GM18873 (cell line): ENCODE results near the gene RPL7L1.
A peak's percentile ranks its signal among the peaks of the same experiment; 100 is the strongest.
"Not testable (repeated sequence)": the region's sequence is repeated elsewhere in the genome, so short reads cannot be mapped to it uniquely, and the experiment has no call there.

Experiments
- ATAC-seq: cut with Tn5 transposase; IDR thresholded peaks from one replicate; pipeline ENCODE4 v1.9.1; 2021; ENCODE audit warnings: mild to moderate bottlenecking, moderate library complexity, moderate number of reproducible peaks; ENCODE audit not compliant: unreplicated experiment, low FRiP score

Gene RPL7L1

GRCh38 chr6:42879372-42880239 lies at the start of gene RPL7L1:
TSS of gene RPL7L1 (plus strand) at chr6:42879616. CDS start at chr6:42879911, 295 bp downstream.
- ATAC-seq = peak; percentile 66

GRCh38 chr6:42831237-42831636 lies 48.2 kb upstream of the RPL7L1 start:
- ATAC-seq = no peak

GRCh38 chr6:42834056-42834455 lies 45.4 kb upstream of the RPL7L1 start:
- ATAC-seq = no peak

- ATAC-seq = no peak
These were observed 37.4 kb upstream of the RPL7L1 start for GRCh38 chr6:42841844-42842584.

GRCh38 chr6:42845327-42845694 lies 34.1 kb upstream of the RPL7L1 start:
- no peak for ATAC-seq

- ATAC-seq = no peak
These were observed 32.9 kb upstream of the RPL7L1 start for GRCh38 chr6:42846505-42846904.

- no peak for ATAC-seq
These were observed 30.7 kb upstream of the RPL7L1 start for GRCh38 chr6:42848700-42849099.

- ATAC-seq = no peak
These were observed 27.8 kb upstream of the RPL7L1 start for GRCh38 chr6:42851599-42851998.

- ATAC-seq = no peak
These were observed 19.4 kb upstream of the RPL7L1 start for GRCh38 chr6:42860036-42860435.

- no peak for ATAC-seq
These were observed 18.9 kb upstream of the RPL7L1 start for GRCh38 chr6:42860481-42860880.

- ATAC-seq = no peak
These were observed 14.8 kb upstream of the RPL7L1 start for GRCh38 chr6:42864602-42865001.

- no peak for ATAC-seq
These were observed 9.1 kb upstream of the RPL7L1 start for GRCh38 chr6:42870145-42870936.

GRCh38 chr6:42871711-42872110 lies 7.7 kb upstream of the RPL7L1 start:
- no peak for ATAC-seq

GRCh38 chr6:42873313-42873712 lies 6.1 kb upstream of the RPL7L1 start:
- ATAC-seq = no peak

- ATAC-seq = no peak
These were observed 1.7 kb upstream of the RPL7L1 start for GRCh38 chr6:42877695-42878094.

GRCh38 chr6:42880240-42880817 lies 913 bp downstream of the RPL7L1 start:
- not testable (repeated sequence) for ATAC-seq

- ATAC-seq = not testable (repeated sequence)
These were observed 1.5 kb downstream of the RPL7L1 start for GRCh38 chr6:42880871-42881270.

- no peak for ATAC-seq
These were observed 6.3 kb downstream of the RPL7L1 start for GRCh38 chr6:42885702-42886101.

GRCh38 chr6:42888201-42888600 lies 8.8 kb downstream of the RPL7L1 start:
- not testable (repeated sequence) for ATAC-seq

GRCh38 chr6:42889815-42890214 lies 10.4 kb downstream of the RPL7L1 start:
- ATAC-seq = no peak
